ENCODE data around the gene ACSS1. TPM values are rescaled to one million over a fixed set of nuclear protein-coding genes. Genes with fewer than 3 reads are reported as not detected.

Gene ACSS1
- total and polyA plus RNA-seq, 2 of the 8 experiments (the other 6 are each of a cell fraction or from before 2014, with no cell fraction given) = 2.6 to 3.4 TPM

- TF ChIP-seq KDM4A (IDR thresholded peaks at IDR 0.05; ENCODE audit: low read depth, low read length, severe bottlenecking) = peak; percentile 20
- TF ChIP-seq EZH2 (IDR thresholded peaks at IDR 0.05; ENCODE audit: low read depth, low read length, severe bottlenecking) = peak; percentile 90
- TF ChIP-seq E2F6 (IDR thresholded peaks at IDR 0.05) = no peak
- peak; percentile 78 for TF ChIP-seq SUZ12 (IDR thresholded peaks at IDR 0.05; ENCODE audit: low read length)
- Histone ChIP-seq H2AFZ (ENCODE audit: low read length) (no peak overlapping the region), H3K27me3 (replicated peaks in 1 of 4; ENCODE audit: control insufficient read depth in 3 of 4, extremely low read depth in 1 of 4, insufficient read depth in 3 of 4, low read length in 3 of 4) (peaks cover 66 to 94% (median 85%) of the 10 kb centered on the region in 4 experiments), H2BK120ac (replicated peaks; ENCODE audit: low read depth, low read length) (no peak overlapping the region), H4K91ac (replicated peaks; ENCODE audit: insufficient read length, low read length) (no peak overlapping the region), H2BK20ac (ENCODE audit: low read length) (no peak overlapping the region), H2BK12ac (ENCODE audit: low read depth, low read length) (no peak overlapping the region), H3K14ac (ENCODE audit: insufficient read length) (no peak overlapping the region), H3K23ac (ENCODE audit: insufficient read length) (no peak overlapping the region), H3K4me3 (ENCODE audit: extremely low read depth in 1 of 4, insufficient read depth in 2 of 4, low read depth in 3 of 4, low read length in 4 of 4) (peak overlapping the region; percentile 18 to 53 (median 32); a peak in 6 of 8 replicates), H3K79me1 (ENCODE audit: low read depth, low read length) (no peaks in the 10 kb centered on the region), H3K79me2 (ENCODE audit: control insufficient read depth in 1 of 2, insufficient read depth in 2 of 2, low read length in 2 of 2) (no peaks in the 10 kb centered on the region), H3K36me3 (ENCODE audit: control insufficient read depth in 2 of 4, insufficient read depth in 4 of 4, low read length in 3 of 4) (no peaks in the 10 kb centered on the region; a peak in 1 of 8 replicates), H3K4ac (replicated peaks; ENCODE audit: insufficient read length, low read depth, low read length) (no peak overlapping the region), H3K9ac (replicated peaks in 1 of 4; ENCODE audit: extremely low read depth in 1 of 4, low read depth in 3 of 4, low read length in 3 of 4) (no peak overlapping the region), H2BK15ac (ENCODE audit: low read length) (no peak overlapping the region), H3K23me2 (ENCODE audit: low read depth, low read length) (peaks cover 9% of the 10 kb centered on the region; the same call in 1 of the 2 replicates), H3K27ac (ENCODE audit: low read depth, low read length) (no peak overlapping the region), H2AK5ac (ENCODE audit: low read depth, low read length) (no peak overlapping the region), H2BK5ac (ENCODE audit: low read depth, low read length) (no peak overlapping the region), H3K4me1 (replicated peaks in 1 of 4; ENCODE audit: control insufficient read depth in 3 of 4, insufficient read depth in 4 of 4, low read length in 3 of 4) (peaks cover 0 to 12% (median 5%) of the 10 kb centered on the region in 4 experiments; a peak in 5 of 7 replicates), H3K4me2 (ENCODE audit: insufficient read depth in 1 of 2, low read depth in 2 of 2, low read length in 2 of 2) (peak overlapping the region; percentile 70 to 91), H4K5ac (ENCODE audit: insufficient read length, low read depth, low read length) (no peak overlapping the region), H3K18ac (ENCODE audit: extremely low read depth, low read length) (no peak overlapping the region), H4K20me1 (replicated peaks in 1 of 2; ENCODE audit: control insufficient read depth in 1 of 2, insufficient read depth in 2 of 2, low read length in 2 of 2) (peaks cover 2 to 4% of the 10 kb centered on the region in 2 experiments), H3K9me3 (ENCODE audit: insufficient read depth in 2 of 2, low read depth in 1 of 2, low read length in 1 of 2) (no peaks in the 10 kb centered on the region), H4K8ac (ENCODE audit: extremely low read depth, insufficient read depth, low read length) (no peak overlapping the region), H3K56ac (replicated peaks; ENCODE audit: insufficient read length, low read depth, low read length) (no peak overlapping the region)
- DNase-seq (ENCODE audit: low read depth in 1 of 2, low spot score in 2 of 2) (peak in 1 of 2 experiments; percentile 60), FAIRE-seq (no peak)
- ChIA-PET CTCF (ENCODE audit: partially characterized antibody) (interaction anchor here (0.6 to 2.1 kb wide), 6 partner anchors 57 to 164 kb away, joined by 3 to 6 read pairs (median 4); partner anchors contain the start of gene PYGB), POLR2A (ENCODE audit: partially characterized antibody) (no interaction called here)
- 8% methylated on average over 44 of the region's 44 CpGs; no CpG with 5 or more reads in 1 of the 2 experiments for WGBS, 2 experiments (ENCODE audit: extremely low coverage in 1 of 2, insufficient coverage in 1 of 2, insufficient read length in 1 of 2, insufficient replicate concordance in 2 of 2, low coverage in 1 of 2, low lambda C conversion rate in 2 of 2, missing lambda C conversion rate in 1 of 2)
Observed at GRCh38 chr20:25083141-25083772, 25.3 kb upstream of the ACSS1 start.
